GM12875 (cell line): ENCODE data around the gene SPPL2A.
A peak's percentile ranks its signal among the peaks of the same experiment; 100 is the strongest.
"Not testable (repeated sequence)": the region's sequence is repeated elsewhere in the genome, so short reads cannot be mapped to it uniquely, and the experiment has no call there.

ENCODE experiments used
- H3K4me3 ChIP-seq: one replicate; pipeline ENCODE4 v1.5.1; 2011; ENCODE audit warnings: low read depth, low read length, control low read depth
- CTCF ChIP-seq: IDR thresholded peaks from 2 replicates; pipeline ENCODE4 v1.5.1; 2011; ENCODE audit warnings: low read depth, mild to moderate bottlenecking, control low read depth, inconsistent platforms, low read length, moderate library complexity, borderline replicate concordance; ENCODE audit not compliant: insufficient read depth

Gene SPPL2A

GRCh38 chr15:50765195-50765967 is at the start of gene SPPL2A:
TSS of gene SPPL2A (minus strand) at chr15:50765706. CDS start at chr15:50765533, 173 bp downstream.
- H3K4me3 ChIP-seq = peak within 1 kb of the TSS; percentile 77

GRCh38 chr15:50814634-50815033 is 49.1 kb upstream of the SPPL2A start:
- H3K4me3 ChIP-seq = no peak overlapping the region
- TF ChIP-seq CTCF = no peak

More at GRCh38 chr15:50765195-50765967, at the start of gene SPPL2A:
- TF ChIP-seq CTCF = no peak

GRCh38 chr15:50813865-50814264 is 48.4 kb upstream of the SPPL2A start:
- H3K4me3 ChIP-seq = no peak overlapping the region
- no peak for TF ChIP-seq CTCF

- H3K4me3 ChIP-seq = no peak overlapping the region
- TF ChIP-seq CTCF = no peak
Measured at GRCh38 chr15:50813089-50813488, 47.6 kb upstream of the SPPL2A start.

GRCh38 chr15:50812181-50812506 is 46.6 kb upstream of the SPPL2A start:
- not testable (repeated sequence) for H3K4me3 ChIP-seq

- not testable (repeated sequence) for H3K4me3 ChIP-seq
Measured at GRCh38 chr15:50811461-50812180, 46.1 kb upstream of the SPPL2A start.

- H3K4me3 ChIP-seq = no peak overlapping the region
- no peak for TF ChIP-seq CTCF
Measured at GRCh38 chr15:50810128-50810527, 44.6 kb upstream of the SPPL2A start.

GRCh38 chr15:50808728-50809127 is 43.2 kb upstream of the SPPL2A start:
- no peak for TF ChIP-seq CTCF
- no peak overlapping the region for H3K4me3 ChIP-seq
